Jurkat, Clone E6-1 (cell line): ENCODE results near the gene MED27.

Experiments
- DNase-seq: peaks from one replicate; pipeline ENCODE4 v3.0.0-alpha.2; 2011; ENCODE audit warnings: low read depth, low spot score
- H3K4me3 ChIP-seq: 2 replicates; pipeline ENCODE4 v1.5.1; 2011; ENCODE audit warnings: mild to moderate bottlenecking, low read length, control low read depth, moderate library complexity

The MED27 gene

GRCh38 chr9:131837316-131837715 is 242.4 kb downstream of the MED27 start:
- no peak overlapping the region for H3K4me3 ChIP-seq
- no peak for DNase-seq

DNA sequence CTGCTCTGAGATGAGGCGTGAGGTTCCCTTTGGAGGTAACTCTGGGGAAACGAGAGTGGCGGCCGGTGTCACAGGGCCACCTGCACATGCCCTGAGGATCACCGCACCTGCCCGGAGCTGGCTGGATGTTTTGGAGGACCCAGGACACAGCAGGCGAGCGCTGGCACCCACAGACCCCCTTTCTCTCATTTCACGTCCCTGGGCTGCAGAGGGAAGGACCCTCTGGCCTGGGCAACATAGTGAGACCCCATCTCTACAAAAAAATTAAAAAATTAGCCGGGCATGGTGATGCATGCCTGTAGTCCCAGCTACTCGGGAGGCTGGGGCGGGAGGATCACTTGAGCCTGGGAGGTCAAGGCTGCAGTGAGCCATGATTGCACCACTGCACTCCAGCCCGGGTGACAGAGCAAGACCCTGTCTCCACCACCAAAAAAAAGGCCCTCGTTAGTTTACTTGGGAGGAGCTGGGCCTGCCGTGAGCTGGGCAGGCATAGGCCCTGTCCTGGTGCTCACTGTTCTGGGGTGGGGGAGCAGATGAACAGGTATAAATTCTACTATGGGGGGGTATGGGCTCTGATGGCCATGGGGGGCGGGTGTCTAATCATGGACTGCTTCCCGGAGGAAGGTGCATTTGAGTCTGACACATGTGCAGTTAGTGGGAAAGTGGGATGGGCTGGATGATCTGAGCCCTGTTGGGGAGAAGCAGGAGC is 242.9 kb downstream of the MED27 start:
- no peak overlapping the region for H3K4me3 ChIP-seq

DNA sequence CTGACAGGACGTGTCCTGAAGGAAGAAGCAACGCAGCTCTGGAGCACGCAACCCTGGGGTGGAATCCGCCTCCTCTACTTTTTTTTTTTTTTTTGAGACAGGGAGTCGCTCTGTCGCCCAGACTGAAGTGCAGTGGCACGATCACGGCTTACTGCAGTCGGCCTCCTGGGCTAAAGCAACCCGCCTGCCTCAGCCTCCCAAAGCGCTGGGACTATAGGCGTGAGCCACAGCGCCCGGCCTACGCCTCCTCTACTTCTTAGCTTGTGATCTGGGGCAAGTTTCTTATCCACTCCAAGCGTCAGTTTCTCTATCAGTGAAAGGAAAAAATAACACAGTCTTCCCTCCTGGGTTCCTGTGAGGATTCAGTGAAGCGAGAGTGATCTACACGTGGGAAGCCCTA is 243.6 kb downstream of the MED27 start:
- no peak overlapping the region for H3K4me3 ChIP-seq
- no peak for DNase-seq

More for the DNA sequence above, 242.9 kb downstream of the MED27 start:
- no peak for DNase-seq

DNA sequence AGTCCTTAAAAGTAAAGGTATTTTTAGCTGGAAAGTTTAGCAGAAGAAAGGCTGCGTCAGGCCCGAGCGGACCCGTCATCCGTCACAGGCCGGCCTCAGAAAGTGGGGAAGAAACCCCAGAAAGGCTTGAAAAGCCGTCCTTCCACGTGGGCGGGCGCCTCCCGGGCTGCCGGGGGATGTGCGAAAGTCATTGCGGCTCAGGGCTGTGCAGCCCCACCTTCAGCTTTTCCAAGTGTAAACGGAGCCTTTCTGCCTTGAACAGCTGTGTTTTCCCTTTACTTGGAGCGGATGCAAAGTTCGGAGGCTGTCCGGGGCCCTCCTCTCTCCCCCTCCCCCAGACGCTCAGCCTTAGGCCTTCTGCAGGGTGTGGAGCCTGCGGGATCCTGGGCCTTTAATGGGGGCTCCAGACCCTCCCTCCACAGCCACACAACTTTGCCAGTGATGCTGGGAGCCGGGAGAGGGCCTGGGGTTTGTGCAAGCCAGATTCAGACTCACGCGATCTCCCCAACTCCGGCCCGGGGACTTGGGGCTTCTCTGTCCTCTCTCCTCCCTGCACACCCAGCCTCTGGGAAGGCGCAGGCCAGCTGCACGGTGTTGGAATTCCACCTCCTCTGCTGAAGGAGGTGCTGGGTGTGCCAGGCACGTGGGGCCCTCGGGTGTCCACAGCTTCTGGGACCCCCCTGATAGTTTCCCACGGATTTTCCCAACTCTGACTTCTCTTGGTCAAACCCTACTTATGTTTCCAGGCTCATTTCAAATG is 244.3 kb downstream of the MED27 start:
- no peak overlapping the region for H3K4me3 ChIP-seq
- DNase-seq, result no peak

DNA sequence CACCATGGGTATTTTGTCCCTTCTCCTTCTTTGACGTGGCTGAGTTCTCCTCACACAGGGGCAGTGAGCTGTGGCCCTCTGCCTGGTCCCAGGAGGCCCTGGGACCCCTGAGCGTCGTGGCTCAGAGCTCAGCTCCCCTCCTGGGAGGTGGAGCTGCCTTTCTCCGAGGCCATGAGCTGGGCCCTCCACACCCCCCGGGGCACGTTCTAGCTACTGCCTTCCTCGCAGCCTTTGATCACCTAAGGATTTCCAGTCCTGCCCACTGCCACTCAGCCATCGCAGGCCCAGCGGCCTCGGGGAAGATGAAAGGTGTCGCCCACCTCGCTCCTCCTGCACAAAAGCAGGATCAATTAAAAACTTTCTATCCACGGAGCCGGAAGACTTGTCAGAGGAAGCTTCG is 244.9 kb downstream of the MED27 start:
- H3K4me3 ChIP-seq, result no peak overlapping the region
- DNase-seq, result no peak

DNA sequence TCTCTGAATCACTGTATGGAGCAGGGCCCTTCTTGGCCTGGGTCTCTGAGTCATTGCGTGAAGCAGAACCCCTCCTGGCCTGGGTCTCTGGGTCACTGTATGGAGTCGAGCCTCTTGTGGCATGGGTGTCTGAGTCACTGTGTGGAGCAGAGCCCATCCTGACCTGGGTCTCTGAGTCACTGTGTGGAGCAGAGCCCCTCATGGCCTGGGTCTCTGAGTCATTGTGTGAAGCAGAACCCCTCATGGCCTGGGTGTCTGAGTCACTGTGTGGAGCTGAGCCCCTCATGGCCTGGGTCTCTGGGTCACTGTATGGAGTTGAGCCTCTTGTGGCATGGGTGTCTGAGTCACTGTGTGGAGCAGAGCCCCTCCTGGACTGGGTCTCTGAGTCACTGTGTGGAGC is 245.8 kb downstream of the MED27 start:
- no peak overlapping the region for H3K4me3 ChIP-seq
- DNase-seq, result no peak

GRCh38 chr9:131833083-131833482 is 246.6 kb downstream of the MED27 start:
- H3K4me3 ChIP-seq, result no peak overlapping the region
- peak; percentile 57 for DNase-seq

GRCh38 chr9:131831380-131832165 is 248.1 kb downstream of the MED27 start:
- no peak for DNase-seq
- H3K4me3 ChIP-seq, result no peak overlapping the region

- H3K4me3 ChIP-seq, result no peak overlapping the region
- no peak for DNase-seq
Measured at GRCh38 chr9:131827821-131828369, 251.8 kb downstream of the MED27 start.

- H3K4me3 ChIP-seq, result no peak overlapping the region
- DNase-seq, result no peak
Measured at GRCh38 chr9:131826966-131827525, 252.6 kb downstream of the MED27 start.

DNA sequence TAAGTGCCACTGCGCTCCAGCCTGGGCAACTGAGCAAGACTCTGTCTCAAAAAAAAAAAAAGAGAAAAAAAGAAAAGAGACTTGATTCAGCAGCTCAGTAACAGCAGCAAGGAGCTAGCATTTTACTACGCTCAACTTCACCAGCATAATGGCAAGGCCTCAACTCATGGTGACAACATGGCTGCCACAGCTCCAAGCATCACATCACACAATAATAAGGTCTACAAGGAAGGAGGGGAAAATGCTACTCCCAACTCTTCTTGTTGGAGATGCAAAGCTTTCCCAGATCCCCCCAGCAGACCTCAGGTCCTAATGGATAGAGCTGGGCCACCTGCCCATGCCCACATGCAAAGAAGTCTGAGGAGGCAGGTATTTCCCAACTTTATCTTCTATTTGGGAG is 253.6 kb downstream of the MED27 start:
- no peak overlapping the region for H3K4me3 ChIP-seq
- DNase-seq, result no peak

DNA sequence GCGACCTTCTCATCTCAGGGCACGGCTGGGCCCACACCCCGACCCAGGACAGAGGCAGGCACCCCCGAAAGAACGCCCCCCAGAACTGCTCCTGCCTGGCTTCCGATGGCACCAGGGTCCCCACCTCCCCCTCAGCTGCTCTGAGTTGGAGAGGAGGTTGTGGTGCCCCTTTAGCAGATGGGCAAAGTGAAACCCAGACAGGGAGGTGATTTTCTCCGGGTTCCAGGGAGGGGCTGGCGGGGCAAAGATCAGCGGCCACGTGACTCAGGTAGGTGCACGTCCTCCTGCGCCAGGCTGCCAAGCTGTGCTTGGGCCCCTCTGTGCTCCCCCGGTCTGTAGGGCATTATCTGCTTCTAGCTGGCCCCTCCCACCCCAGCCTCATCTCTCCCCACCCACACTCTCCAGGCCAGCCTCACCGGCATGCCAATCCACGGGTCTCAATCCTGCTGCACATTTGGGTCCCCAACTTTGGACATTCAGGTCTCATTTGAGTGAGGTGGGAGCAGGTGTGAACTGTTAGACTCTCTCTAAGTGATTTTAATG is 254.6 kb downstream of the MED27 start:
- no peak overlapping the region for H3K4me3 ChIP-seq
- no peak for DNase-seq

DNA sequence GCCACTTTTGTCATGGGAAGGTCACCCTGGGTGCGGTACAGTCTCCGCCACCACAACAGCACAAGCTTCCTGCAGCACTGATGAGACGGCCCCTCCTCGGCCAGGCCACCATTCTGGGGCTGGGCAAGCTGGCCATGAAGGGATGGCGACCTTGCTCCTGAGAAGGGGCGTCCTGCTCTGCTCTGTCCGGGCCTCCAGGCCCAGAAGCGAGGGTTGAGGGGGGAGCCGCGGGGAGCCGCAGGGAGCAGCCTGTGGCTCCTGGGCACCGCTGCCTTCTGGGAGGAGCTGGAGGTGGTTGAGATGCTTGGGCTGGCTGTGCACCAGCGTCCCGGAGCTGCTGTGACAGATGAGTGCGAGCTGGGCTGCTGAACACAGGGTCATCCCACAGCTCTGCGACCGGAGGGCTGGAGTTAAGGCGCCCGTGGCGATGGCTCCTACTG is 255.5 kb downstream of the MED27 start:
- no peak for DNase-seq
- no peak overlapping the region for H3K4me3 ChIP-seq

DNA sequence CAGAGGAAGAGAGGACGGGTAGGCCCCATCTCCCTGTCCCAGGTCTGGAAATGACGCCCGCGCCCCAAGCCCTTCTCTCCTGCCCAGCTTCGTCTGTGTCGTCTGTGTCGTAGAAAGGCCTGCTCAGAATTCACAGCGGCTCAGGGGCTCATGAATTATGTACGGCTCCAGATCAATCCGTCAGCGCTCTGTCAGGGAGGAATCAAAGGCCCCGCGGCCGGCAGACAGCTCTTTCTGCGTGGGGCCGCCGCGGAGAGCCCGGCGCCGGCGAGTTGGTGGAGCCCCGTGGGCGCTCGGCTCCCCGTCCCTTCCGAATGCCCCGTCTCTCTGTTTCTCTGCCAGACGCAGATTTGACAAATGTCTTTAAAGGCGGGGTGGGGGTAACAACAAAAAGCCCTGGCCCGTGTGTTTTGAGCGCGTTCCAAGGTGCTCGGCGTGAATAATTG is 255.9 kb downstream of the MED27 start:
- H3K4me3 ChIP-seq, result no peak overlapping the region
- DNase-seq, result no peak

DNA sequence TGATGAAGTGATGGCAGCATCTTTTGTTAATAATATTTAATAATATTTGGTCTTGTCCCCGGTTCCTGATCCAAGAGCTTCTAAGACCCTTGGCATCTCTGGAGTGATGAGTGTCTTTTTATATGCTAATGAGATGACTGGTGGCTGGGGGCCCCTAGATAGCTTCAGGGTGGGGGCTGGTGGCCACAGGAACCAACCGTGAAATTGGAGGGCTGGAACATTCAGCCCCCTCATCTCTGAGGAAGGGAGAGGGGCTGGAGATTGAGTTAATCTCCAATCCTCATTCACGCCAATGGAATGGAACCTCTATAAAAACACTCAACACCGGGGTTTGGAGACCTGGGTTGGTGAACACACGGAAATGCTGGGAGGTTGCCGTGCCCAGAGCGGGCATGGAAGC is 261.6 kb downstream of the MED27 start:
- no peak for DNase-seq
- no peak overlapping the region for H3K4me3 ChIP-seq

- no peak for DNase-seq
Measured at GRCh38 chr9:131817627-131818026, 262.0 kb downstream of the MED27 start.

DNA sequence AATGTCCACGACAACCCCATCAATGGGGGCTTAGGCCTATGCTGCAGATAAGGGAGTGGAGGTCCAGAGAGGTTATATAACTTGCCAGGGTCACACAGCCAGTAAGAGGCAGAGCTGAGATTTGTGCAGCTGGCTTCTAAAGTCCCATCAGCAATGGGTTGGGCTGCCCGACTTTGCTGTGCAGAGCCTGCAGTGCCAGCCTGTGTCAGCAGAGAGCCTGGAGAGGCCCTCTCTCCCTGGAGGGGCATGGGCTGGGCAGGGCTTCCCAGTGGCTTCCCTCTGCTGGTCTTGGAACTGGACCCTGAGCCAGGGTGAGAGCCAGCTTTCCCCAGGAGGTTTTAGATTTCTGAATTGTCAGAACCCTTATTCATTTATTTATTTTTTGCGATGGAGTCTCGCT is 262.6 kb downstream of the MED27 start:
- DNase-seq, result no peak

More at GRCh38 chr9:131817627-131818026, 262.0 kb downstream of the MED27 start:
- H3K4me3 ChIP-seq, result no peak overlapping the region

GRCh38 chr9:131815970-131816873 is 263.4 kb downstream of the MED27 start:
- DNase-seq, result no peak

More for the DNA sequence above, 262.6 kb downstream of the MED27 start:
- H3K4me3 ChIP-seq, result no peak overlapping the region

More at GRCh38 chr9:131815970-131816873, 263.4 kb downstream of the MED27 start:
- no peak overlapping the region for H3K4me3 ChIP-seq
